ENCODE measurements around the gene CYP26A1. TPM values are rescaled to one million over a fixed set of nuclear protein-coding genes. Genes with fewer than 3 reads are reported as not detected.

Gene CYP26A1
- total RNA-seq, 4 donors from 2014 or later = not detected

DNA sequence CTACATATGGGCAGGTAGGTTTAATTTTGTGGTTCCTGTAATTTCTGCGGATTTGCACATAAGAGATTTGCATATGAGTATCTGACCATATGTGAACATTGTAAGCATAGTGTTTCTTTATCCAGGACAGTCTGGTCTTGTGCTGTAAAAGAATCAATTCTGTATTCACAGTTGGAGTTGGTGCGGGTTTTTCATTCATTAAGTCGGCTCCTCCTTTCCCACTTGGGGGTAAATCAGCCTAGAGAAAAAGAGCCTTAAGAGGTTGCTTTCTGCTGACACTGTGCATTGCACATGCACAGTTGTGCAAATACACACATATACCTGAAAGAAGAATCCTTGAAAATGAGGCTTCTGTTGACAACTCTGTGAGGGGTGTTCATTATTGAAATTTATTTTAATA, 19.2 kb upstream of the CYP26A1 start:
- WGBS, 2 donors = 86 to 88% methylated on average over 3 of the region's 3 CpGs
- DNase-seq (ENCODE audit: low spot score in 2 of 2) = no peak
- TF ChIP-seq EP300 (IDR thresholded peaks at IDR 0.05) = no peak
- TF ChIP-seq, protein P1, sequence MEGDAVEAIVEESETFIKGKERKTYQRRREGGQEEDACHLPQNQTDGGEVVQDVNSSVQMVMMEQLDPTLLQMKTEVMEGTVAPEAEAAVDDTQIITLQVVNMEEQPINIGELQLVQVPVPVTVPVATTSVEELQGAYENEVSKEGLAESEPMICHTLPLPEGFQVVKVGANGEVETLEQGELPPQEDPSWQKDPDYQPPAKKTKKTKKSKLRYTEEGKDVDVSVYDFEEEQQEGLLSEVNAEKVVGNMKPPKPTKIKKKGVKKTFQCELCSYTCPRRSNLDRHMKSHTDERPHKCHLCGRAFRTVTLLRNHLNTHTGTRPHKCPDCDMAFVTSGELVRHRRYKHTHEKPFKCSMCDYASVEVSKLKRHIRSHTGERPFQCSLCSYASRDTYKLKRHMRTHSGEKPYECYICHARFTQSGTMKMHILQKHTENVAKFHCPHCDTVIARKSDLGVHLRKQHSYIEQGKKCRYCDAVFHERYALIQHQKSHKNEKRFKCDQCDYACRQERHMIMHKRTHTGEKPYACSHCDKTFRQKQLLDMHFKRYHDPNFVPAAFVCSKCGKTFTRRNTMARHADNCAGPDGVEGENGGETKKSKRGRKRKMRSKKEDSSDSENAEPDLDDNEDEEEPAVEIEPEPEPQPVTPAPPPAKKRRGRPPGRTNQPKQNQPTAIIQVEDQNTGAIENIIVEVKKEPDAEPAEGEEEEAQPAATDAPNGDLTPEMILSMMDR (IDR thresholded peaks at IDR 0.05) = no peak
- TF ChIP-seq POLR2A (IDR thresholded peaks at IDR 0.05) = no peak
- no peaks in the 10 kb centered on the region for H3K4me1 ChIP-seq
- no peak overlapping the region for H3K4me3 ChIP-seq
- H3K27me3 ChIP-seq = peaks cover 0 to 3% of the 10 kb centered on the region in 2 donors
- peaks cover 0 to 14% (median 0%) of the 10 kb centered on the region in 3 donors for H3K36me3 ChIP-seq
- H3K9me3 ChIP-seq = no peaks in the 10 kb centered on the region
- H3K27ac ChIP-seq = no peak overlapping the region

DNA sequence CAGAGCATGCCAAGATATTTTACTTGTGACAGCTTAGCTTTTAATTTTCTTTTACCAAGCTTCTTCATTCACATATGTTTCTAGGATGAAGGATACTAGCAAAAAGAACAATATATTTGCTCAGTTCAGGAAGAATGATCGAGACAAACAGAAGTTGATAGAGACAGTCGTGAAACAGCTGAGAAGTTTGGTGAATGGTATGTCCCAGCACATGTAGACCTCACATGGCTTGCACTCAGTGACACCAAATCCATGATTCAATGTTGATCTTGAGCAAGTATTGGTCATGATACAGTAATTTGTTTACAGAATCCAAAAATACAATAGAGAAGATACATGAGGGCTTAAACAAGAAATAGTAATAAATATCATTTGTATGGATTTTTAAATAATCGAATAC, 15.6 kb upstream of the CYP26A1 start:
- 94 to 95% methylated on average over 3 of the region's 3 CpGs for WGBS, 2 donors
- Histone ChIP-seq H3K27me3 (peaks cover 0 to 40% of the 10 kb centered on the region in 2 donors), H3K9me3 (no peaks in the 10 kb centered on the region), H3K27ac (no peak overlapping the region), H3K4me1 (peaks cover 0 to 33% (median 12%) of the 10 kb centered on the region in 4 donors), H3K4me3 (no peak overlapping the region), H3K36me3 (peaks cover 0 to 24% (median 0%) of the 10 kb centered on the region in 3 donors)
- no peak for DNase-seq (ENCODE audit: low spot score in 2 of 2)
- TF ChIP-seq, protein P1 (IDR thresholded peaks at IDR 0.05) = no peak
- TF ChIP-seq EP300 (IDR thresholded peaks at IDR 0.05) = no peak
- no peak for TF ChIP-seq POLR2A (IDR thresholded peaks at IDR 0.05)

DNA sequence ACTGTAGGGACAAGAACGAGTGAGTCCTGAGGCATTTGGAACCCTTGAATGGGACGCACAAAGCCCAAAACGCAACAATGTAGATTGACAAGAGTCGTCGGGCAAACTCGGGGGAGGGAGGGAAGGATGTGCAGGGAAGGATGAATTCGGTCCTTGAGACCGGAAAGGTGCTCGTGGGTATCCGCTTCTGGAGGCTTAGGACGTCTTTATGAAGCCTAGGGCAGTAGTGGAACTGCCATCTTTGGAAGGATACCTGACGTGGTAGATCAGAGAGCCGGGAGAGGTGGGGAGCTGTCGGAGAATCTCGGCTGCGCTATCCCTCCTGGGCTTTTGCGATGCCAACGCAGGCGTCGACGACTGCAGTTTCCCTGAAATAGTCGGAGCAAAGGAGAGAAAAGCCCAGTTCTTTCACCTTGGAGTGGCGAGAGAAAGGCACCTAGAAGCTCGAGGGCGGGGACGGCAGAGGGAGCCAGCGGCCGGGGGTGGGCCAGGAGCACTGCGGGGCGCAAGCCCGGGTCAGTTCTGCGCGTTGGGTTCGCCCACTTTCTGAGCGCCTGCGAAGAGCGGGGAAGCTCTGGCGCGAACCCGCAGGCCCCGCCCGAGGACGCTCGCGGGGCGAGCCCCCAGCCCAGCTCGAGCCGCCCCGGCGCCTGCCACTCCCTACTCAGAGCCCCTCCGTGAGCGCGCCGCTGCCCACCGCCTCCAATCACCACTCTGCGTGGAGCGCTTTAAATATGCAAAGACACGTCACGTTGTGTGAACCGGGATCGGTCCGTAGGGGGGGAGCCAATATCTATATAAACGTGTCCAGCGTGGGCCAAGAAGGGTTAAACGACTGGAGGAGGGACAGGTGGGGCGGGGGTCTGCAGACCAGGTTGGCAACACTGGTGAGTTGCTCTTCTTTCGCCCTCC, 13.5 kb upstream of the CYP26A1 start, which contains the start of gene CYP26C1:
TSS of gene CYP26C1 (plus strand) at position 824 of the 912 bp plus-strand sequence. CDS start 466 bp downstream, outside the sequence.
- peaks cover 0 to 35% (median 12%) of the 10 kb centered on the region in 4 donors for H3K4me1 ChIP-seq
- no peak within 1 kb of the TSS for H3K27ac ChIP-seq
- no peak within 1 kb of the TSS for H3K4me3 ChIP-seq
- 39 to 43% methylated on average over 57 to 64 of the region's 67 CpGs for WGBS, 2 donors
- H3K9me3 ChIP-seq = no peaks in the 10 kb centered on the region
- peaks cover 0 to 61% of the 10 kb centered on the region in 2 donors for H3K27me3 ChIP-seq
- H3K36me3 ChIP-seq = peaks cover 0 to 24% (median 0%) of the 10 kb centered on the region in 3 donors
- TF ChIP-seq EP300 (IDR thresholded peaks at IDR 0.05) = no peak
- no peak for DNase-seq (ENCODE audit: low spot score in 2 of 2)

DNA sequence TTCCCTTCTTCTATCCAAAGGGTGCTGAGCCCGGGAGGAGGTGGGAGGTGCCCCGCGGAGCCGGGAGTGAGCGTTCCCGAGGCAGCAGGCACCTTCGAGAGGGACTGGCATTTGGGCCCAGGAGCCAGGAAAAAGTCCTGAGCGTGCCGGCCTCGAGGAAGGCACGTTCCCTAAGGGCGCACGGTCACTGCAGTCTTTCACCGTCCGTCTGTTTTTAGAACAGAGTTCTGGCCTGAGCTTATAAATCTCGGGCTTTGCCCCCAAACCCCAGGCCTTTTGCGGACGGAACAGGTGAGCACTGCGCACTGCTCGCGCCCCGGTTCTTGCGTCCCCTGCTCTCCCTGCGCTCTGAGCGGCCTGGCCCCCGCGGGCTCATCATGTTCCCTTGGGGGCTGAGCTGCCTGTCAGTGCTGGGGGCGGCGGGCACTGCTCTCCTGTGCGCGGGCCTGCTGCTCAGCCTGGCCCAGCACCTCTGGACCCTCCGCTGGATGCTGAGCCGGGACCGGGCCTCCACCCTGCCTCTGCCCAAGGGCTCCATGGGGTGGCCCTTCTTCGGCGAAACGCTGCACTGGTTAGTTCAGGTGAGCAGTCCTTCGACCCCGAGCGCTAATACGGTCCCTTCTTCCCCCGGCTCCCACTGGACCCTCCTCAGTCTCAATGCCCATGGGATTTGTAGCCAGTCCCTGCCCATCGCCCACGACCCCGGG, 12.7 kb upstream of the CYP26A1 start:
- Histone ChIP-seq H3K36me3 (peaks cover 0 to 24% (median 0%) of the 10 kb centered on the region in 3 donors), H3K27ac (no peak overlapping the region), H3K4me1 (peaks cover 0 to 40% (median 12%) of the 10 kb centered on the region in 4 donors), H3K27me3 (peaks cover 0 to 69% of the 10 kb centered on the region in 2 donors), H3K4me3 (no peak overlapping the region), H3K9me3 (no peaks in the 10 kb centered on the region)
- WGBS, 2 donors = 39 to 44% methylated on average over 37 to 45 of the region's 45 CpGs
- no peak for TF ChIP-seq POLR2A (IDR thresholded peaks at IDR 0.05)
- no peak for TF ChIP-seq EP300 (IDR thresholded peaks at IDR 0.05)
- no peak for DNase-seq (ENCODE audit: low spot score in 2 of 2)

DNA sequence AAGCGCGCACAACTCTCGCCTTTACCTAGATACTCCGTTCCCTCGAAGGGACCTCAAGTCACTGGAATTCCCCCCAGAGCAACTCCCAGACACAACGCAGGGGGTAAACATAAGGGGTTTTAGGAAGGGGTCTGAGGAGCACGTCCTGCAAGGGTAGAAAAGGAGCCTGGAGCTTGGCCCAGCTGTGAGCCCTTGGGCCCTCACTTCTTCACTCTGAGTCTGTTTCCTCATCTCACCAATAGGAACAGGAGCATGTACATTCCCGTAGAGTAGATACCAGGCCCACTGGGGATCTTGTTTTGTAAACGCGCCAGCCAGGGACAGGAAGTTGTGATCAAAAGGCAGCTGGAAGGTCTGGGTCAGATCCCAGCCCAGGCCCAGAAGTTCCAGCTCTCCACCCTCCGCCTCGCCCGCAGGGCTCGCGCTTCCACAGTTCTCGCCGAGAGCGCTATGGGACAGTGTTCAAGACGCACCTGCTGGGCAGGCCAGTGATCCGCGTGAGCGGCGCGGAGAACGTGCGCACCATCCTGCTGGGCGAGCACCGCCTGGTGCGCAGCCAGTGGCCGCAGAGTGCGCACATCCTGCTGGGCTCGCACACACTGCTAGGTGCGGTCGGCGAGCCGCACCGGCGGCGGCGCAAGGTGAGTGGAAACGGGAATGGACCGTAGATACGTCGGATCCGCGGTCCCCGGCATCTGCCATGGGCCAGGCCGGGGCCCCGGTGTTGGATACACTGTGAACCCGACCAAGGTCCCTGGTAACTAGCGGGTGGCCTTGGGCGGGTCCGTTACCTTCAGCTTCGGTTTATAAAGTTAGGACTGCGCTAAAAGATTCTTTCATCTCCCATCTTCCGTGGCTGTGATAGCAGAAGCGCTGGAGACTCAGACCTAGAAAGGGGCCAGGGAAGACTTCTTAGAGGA, 11.8 kb upstream of the CYP26A1 start:
- no peak overlapping the region for H3K27ac ChIP-seq
- 20 to 24% methylated on average over 56 to 57 of the region's 57 CpGs for WGBS, 2 donors
- DNase-seq (ENCODE audit: low spot score in 2 of 2) = no peak
- H3K4me3 ChIP-seq = peak overlapping the region in 2 of 4 donors; percentile 21 to 44
- H3K9me3 ChIP-seq = no peaks in the 10 kb centered on the region
- H3K36me3 ChIP-seq = peaks cover 0 to 24% (median 0%) of the 10 kb centered on the region in 3 donors
- H3K4me1 ChIP-seq = peaks cover 0 to 41% (median 12%) of the 10 kb centered on the region in 4 donors
- TF ChIP-seq POLR2A (IDR thresholded peaks at IDR 0.05) = no peak
- TF ChIP-seq, protein P1 (IDR thresholded peaks at IDR 0.05) = no peak
- TF ChIP-seq EP300 (IDR thresholded peaks at IDR 0.05) = no peak
- H3K27me3 ChIP-seq = peaks cover 0 to 77% of the 10 kb centered on the region in 2 donors

Data from tibial nerve (tissue), 4 donors.